GM23338 (cell line): ENCODE data around the gene CSGALNACT2. TPM values are rescaled to one million over a fixed set of nuclear protein-coding genes. Genes with fewer than 3 reads are reported as not detected.
A peak's percentile ranks its signal among the peaks of the same experiment; 100 is the strongest.

Experiments
- ATAC-seq: fragments of 200-7000 bp; cut with Tn5 transposase; 3 replicates; pipeline ENCODE4 v1.9.1; 2020
- DNase-seq: peaks from one replicate; pipeline ENCODE4 v3.0.0-alpha.2; 2015; ENCODE audit warnings: low spot score
- H2AFZ ChIP-seq: fragments of 200-600 bp; sonication (generic); 2 replicates; pipeline ENCODE4 v1.8.0; 2016; ENCODE audit warnings: antibody characterized with exemption, mild to moderate bottlenecking, moderate library complexity
- H3F3A ChIP-seq: fragments of 200-600 bp; sonication (generic); replicated peaks from 2 replicates; pipeline ENCODE4 v1.8.0; 2017; ENCODE audit warnings: antibody characterized with exemption, mixed run types, low read depth
- H3K27ac ChIP-seq: fragments of 200-600 bp; sonication (generic); 2 replicates; pipeline ENCODE4 v1.6.1; 2016; ENCODE audit warnings: low read depth
- H3K27me3 ChIP-seq: fragments of 200-600 bp; sonication (generic); 2 replicates; pipeline ENCODE4 v1.8.0; 2016; ENCODE audit warnings: mild to moderate bottlenecking, mixed run types, moderate library complexity; ENCODE audit not compliant: insufficient read depth
- H3K36me3 ChIP-seq: fragments of 200-600 bp; sonication (generic); 2 replicates; pipeline ENCODE4 v1.8.0; 2016; ENCODE audit warnings: mild to moderate bottlenecking; ENCODE audit not compliant: insufficient read depth
- H3K4me1 ChIP-seq: fragments of 200-600 bp; sonication (generic); 2 replicates; pipeline ENCODE4 v1.8.0; 2016; ENCODE audit warnings: mild to moderate bottlenecking, moderate library complexity; ENCODE audit not compliant: insufficient read depth
- H3K4me2 ChIP-seq: fragments of 200-600 bp; sonication (generic); 2 replicates; pipeline ENCODE4 v1.7.1; 2017; ENCODE audit warnings: mixed run types
- H3K4me3 ChIP-seq: fragments of 200-600 bp; sonication (generic); 2 replicates; pipeline ENCODE4 v1.6.1; 2016; ENCODE audit warnings: mixed run types
- H3K79me2 ChIP-seq: fragments of 200-600 bp; sonication (generic); replicated peaks from 2 replicates; pipeline ENCODE4 v1.8.0; 2017; ENCODE audit warnings: mild to moderate bottlenecking; ENCODE audit not compliant: insufficient read depth
- H3K9me2 ChIP-seq: fragments of 200-600 bp; sonication (generic); 2 replicates; pipeline ENCODE4 v1.8.0; 2017; ENCODE audit not compliant: insufficient read depth
- H4K20me1 ChIP-seq: fragments of 200-600 bp; sonication (generic); replicated peaks from 2 replicates; pipeline ENCODE4 v1.8.0; 2017; ENCODE audit warnings: mild to moderate bottlenecking; ENCODE audit not compliant: insufficient read depth
- H3K27ac Mint-ChIP-seq: 2 replicates; pipeline ENCODE4 v1.8.0; 2020; ENCODE audit warnings: inconsistent platforms, mild to moderate bottlenecking, moderate library complexity, mixed read lengths
- H3K27me3 Mint-ChIP-seq: 3 replicates; pipeline ENCODE4 v1.8.0; 2022; ENCODE audit warnings: low read depth, mild to moderate bottlenecking, moderate library complexity, mixed read lengths, inconsistent platforms; ENCODE audit not compliant: insufficient read depth, poor library complexity
- H3K36me3 Mint-ChIP-seq: 3 replicates; pipeline ENCODE4 v1.8.0; 2021; ENCODE audit warnings: low read depth, mild to moderate bottlenecking, inconsistent platforms, moderate library complexity, mixed read lengths
- H3K4me1 Mint-ChIP-seq: 3 replicates; pipeline ENCODE4 v1.8.0; 2020; ENCODE audit warnings: mild to moderate bottlenecking, inconsistent platforms, mixed read lengths
- H3K4me3 Mint-ChIP-seq: 3 replicates; pipeline ENCODE4 v1.8.0; 2021; ENCODE audit warnings: moderate library complexity, mild to moderate bottlenecking, inconsistent platforms, mixed read lengths
- H3K9me3 Mint-ChIP-seq: 3 replicates; pipeline ENCODE4 v1.8.0; 2020; ENCODE audit warnings: moderate library complexity, mild to moderate bottlenecking, inconsistent platforms, mixed read lengths
- CTCF ChIP-seq, 2 experiments: fragments of 200-600 bp in 1 of 2; sonication (generic) in 1 of 2; conservative IDR thresholded peaks; 2 replicates each; pipeline versions ENCODE4 v1.5.1 to v1.6.1; 2016 to 2017; ENCODE audit warnings: antibody characterized with exemption in 2 of 2, low read depth in 2 of 2, mild to moderate bottlenecking in 2 of 2, moderate library complexity in 1 of 2
- EZH2phosphoT487 ChIP-seq: fragments of 200-600 bp; sonication (generic); IDR thresholded peaks from one replicate; pipeline ENCODE4 v1.8.1; 2018; ENCODE audit warnings: antibody characterized with exemption; ENCODE audit not compliant: unreplicated experiment
- JUNB ChIP-seq: IDR thresholded peaks from one replicate; pipeline ENCODE4 v1.6.1; 2016; ENCODE audit warnings: antibody characterized with exemption; ENCODE audit not compliant: unreplicated experiment
- STAT1 ChIP-seq: IDR thresholded peaks from one replicate; pipeline ENCODE4 v1.6.1; 2016; ENCODE audit warnings: antibody characterized with exemption; ENCODE audit not compliant: unreplicated experiment
- ZNF114 ChIP-seq: fragments of 250-450 bp; sonication (Bioruptor Pico); IDR thresholded peaks from 2 replicates; pipeline ENCODE4 v1.5.0; 2020; ENCODE audit warnings: mild to moderate bottlenecking, moderate library complexity
- ZNF331 ChIP-seq: fragments of 250-450 bp; sonication (Bioruptor Pico); IDR thresholded peaks from 2 replicates; pipeline ENCODE4 v1.5.0; 2020; ENCODE audit warnings: low read depth, mild to moderate bottlenecking, moderate library complexity
- polyA plus RNA-seq: library from polyadenylated mRNA; unstranded; fragments of >200 nt; fragmentation: Nextera tagmentation; extraction: Ambion mirVana; gene quantifications from 2 replicates; pipeline ENCODE4 v1.2.1, GENCODE V29; 2016
- total RNA-seq: library from RNA; depleted of rRNA; stranded (reverse); fragments of >200 nt; shearing (Covaris generic); gene quantifications from 2 replicates; pipeline ENCODE4 v1.2.3, GENCODE V29; 2014
- TF ChIP-seq, protein P1 (sequence below): IDR thresholded peaks from 2 replicates; pipeline ENCODE4 v1.6.1; 2016; ENCODE audit warnings: antibody characterized with exemption

Gene CSGALNACT2
- total and polyA plus RNA-seq, 2 experiments from 2014 or later: 3.0 to 4.6 TPM

- H3K36me3 ChIP-seq: no peaks in the 10 kb centered on the region
- ATAC-seq (peak; percentile 33), DNase-seq (peak; percentile 84)
- no peaks in the 10 kb centered on the region; the same call in 1 of the 2 replicates for H3K4me1 ChIP-seq
- H3K27ac Mint-ChIP-seq: no peak overlapping the region
- peaks cover 6% of the 10 kb centered on the region; the same call in 1 of the 2 replicates for H4K20me1 ChIP-seq
- H3K4me3 Mint-ChIP-seq: no peak overlapping the region
- H3K9me3 Mint-ChIP-seq: no peaks in the 10 kb centered on the region; the same call in 2 of the 3 replicates
- H3F3A ChIP-seq: no peaks in the 10 kb centered on the region
- no peaks in the 10 kb centered on the region for H3K79me2 ChIP-seq
- H2AFZ ChIP-seq: no peak overlapping the region
- no peak overlapping the region for H3K27ac ChIP-seq
- H3K36me3 Mint-ChIP-seq: peaks cover under 1% of the 10 kb centered on the region; the same call in 1 of the 3 replicates
- no peaks in the 10 kb centered on the region for H3K27me3 ChIP-seq
- no peak overlapping the region for H3K4me3 ChIP-seq
- no peak for TF ChIP-seq JUNB
- peak; percentile 82 to 95 for TF ChIP-seq CTCF (conservative IDR thresholded peaks at IDR 0.05; ENCODE audit: low read depth in 2 of 2)
- H3K9me2 ChIP-seq: no peaks in the 10 kb centered on the region
- no peak overlapping the region for H3K4me2 ChIP-seq
- peaks cover 7% of the 10 kb centered on the region for H3K27me3 Mint-ChIP-seq
- H3K4me1 Mint-ChIP-seq: peaks cover 2% of the 10 kb centered on the region; the same call in 1 of the 3 replicates
Measured at GRCh38 chr10:43204943-43205671, 66.9 kb downstream of the CSGALNACT2 start.

GRCh38 chr10:43205681-43206390 lies 67.6 kb downstream of the CSGALNACT2 start:
- no peaks in the 10 kb centered on the region for H3F3A ChIP-seq
- DNase-seq: no peak
- H3K9me2 ChIP-seq: no peaks in the 10 kb centered on the region
- ATAC-seq: no peak
- Mint-ChIP-seq H3K27ac (no peak overlapping the region), H3K4me3 (no peak overlapping the region), H3K4me1 (peaks cover 2% of the 10 kb centered on the region; the same call in 1 of the 3 replicates), H3K27me3 (peaks cover 7% of the 10 kb centered on the region), H3K9me3 (no peaks in the 10 kb centered on the region; the same call in 2 of the 3 replicates), H3K36me3 (no peaks in the 10 kb centered on the region)
- no peaks in the 10 kb centered on the region for H3K36me3 ChIP-seq
- no peaks in the 10 kb centered on the region; the same call in 1 of the 2 replicates for H3K4me1 ChIP-seq
- no peaks in the 10 kb centered on the region for H3K27me3 ChIP-seq
- no peak overlapping the region for H3K4me2 ChIP-seq
- H4K20me1 ChIP-seq: peaks cover 6% of the 10 kb centered on the region; the same call in 1 of the 2 replicates
- H3K4me3 ChIP-seq: no peak overlapping the region
- H3K27ac ChIP-seq: no peak overlapping the region
- no peak overlapping the region for H2AFZ ChIP-seq
- H3K79me2 ChIP-seq: no peaks in the 10 kb centered on the region
- TF ChIP-seq ZNF331 (CRISPR knock-in tag) (no peak), STAT1 (no peak), CTCF (conservative IDR thresholded peaks at IDR 0.05; ENCODE audit: low read depth in 2 of 2) (no peak), ZNF114 (CRISPR knock-in tag) (no peak), EZH2phosphoT487 (no peak)
- TF ChIP-seq, protein P1, sequence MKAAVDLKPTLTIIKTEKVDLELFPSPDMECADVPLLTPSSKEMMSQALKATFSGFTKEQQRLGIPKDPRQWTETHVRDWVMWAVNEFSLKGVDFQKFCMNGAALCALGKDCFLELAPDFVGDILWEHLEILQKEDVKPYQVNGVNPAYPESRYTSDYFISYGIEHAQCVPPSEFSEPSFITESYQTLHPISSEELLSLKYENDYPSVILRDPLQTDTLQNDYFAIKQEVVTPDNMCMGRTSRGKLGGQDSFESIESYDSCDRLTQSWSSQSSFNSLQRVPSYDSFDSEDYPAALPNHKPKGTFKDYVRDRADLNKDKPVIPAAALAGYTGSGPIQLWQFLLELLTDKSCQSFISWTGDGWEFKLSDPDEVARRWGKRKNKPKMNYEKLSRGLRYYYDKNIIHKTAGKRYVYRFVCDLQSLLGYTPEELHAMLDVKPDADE: no peak
